TTC549 (cell line): ENCODE measurements around the gene SMIM24.
"Not testable (repeated sequence)": the region's sequence is repeated elsewhere in the genome, so short reads cannot be mapped to it uniquely, and the experiment has no call there.

Source experiments
- FAIRE-seq: peaks from 2 replicates; lab custom pipeline; 2012; peaks lifted over from hg19 to GRCh38; lab: Jason Lieb, UNC

Gene SMIM24

GRCh38 chr19:3480383-3481091 lies at the start of gene SMIM24:
Gene SMIM24 (minus strand): TSS chr19:3480525. CDS start chr19:3480463, 62 bp downstream.
- FAIRE-seq = no peak

GRCh38 chr19:3529299-3529698 lies 49.0 kb upstream of the SMIM24 start:
- FAIRE-seq = not testable (repeated sequence)

- FAIRE-seq = no peak
Observed at GRCh38 chr19:3528539-3529211, 48.4 kb upstream of the SMIM24 start.

GRCh38 chr19:3528080-3528479 lies 47.8 kb upstream of the SMIM24 start:
- FAIRE-seq = no peak

GRCh38 chr19:3527238-3527910 lies 47.0 kb upstream of the SMIM24 start:
- no peak for FAIRE-seq

- FAIRE-seq = no peak
Observed at GRCh38 chr19:3526507-3527237, 46.3 kb upstream of the SMIM24 start.

- FAIRE-seq = no peak
Observed at GRCh38 chr19:3524904-3525451, 44.7 kb upstream of the SMIM24 start.

- FAIRE-seq = no peak
Observed at GRCh38 chr19:3524078-3524842, 43.9 kb upstream of the SMIM24 start.

- FAIRE-seq = no peak
Observed at GRCh38 chr19:3523361-3524077, 43.2 kb upstream of the SMIM24 start.

- FAIRE-seq = no peak
Observed at GRCh38 chr19:3522421-3523360, 42.4 kb upstream of the SMIM24 start.

GRCh38 chr19:3521104-3521445 lies 40.8 kb upstream of the SMIM24 start:
- FAIRE-seq = no peak

- no peak for FAIRE-seq
Observed at GRCh38 chr19:3520166-3521103, 40.1 kb upstream of the SMIM24 start.

GRCh38 chr19:3519126-3519525 lies 38.8 kb upstream of the SMIM24 start:
- no peak for FAIRE-seq

- no peak for FAIRE-seq
Observed at GRCh38 chr19:3518659-3519058, 38.3 kb upstream of the SMIM24 start.

- no peak for FAIRE-seq
Observed at GRCh38 chr19:3518255-3518654, 37.9 kb upstream of the SMIM24 start.

GRCh38 chr19:3517638-3518037 lies 37.3 kb upstream of the SMIM24 start:
- no peak for FAIRE-seq

- no peak for FAIRE-seq
Observed at GRCh38 chr19:3516675-3517207, 36.4 kb upstream of the SMIM24 start.

GRCh38 chr19:3515891-3516422 lies 35.6 kb upstream of the SMIM24 start:
- FAIRE-seq = no peak
